Epithelial cell of proximal tubule (primary cell): ENCODE measurements around the gene ZDHHC11B. TPM values are rescaled to one million over a fixed set of nuclear protein-coding genes. Genes with fewer than 3 reads are reported as not detected.

Experiments
- DNase-seq: peaks from one replicate; pipeline ENCODE4 v3.0.0-alpha.2; 2011; ENCODE audit warnings: low read depth
- H3K4me3 ChIP-seq: 2 replicates; pipeline ENCODE4 v1.5.1; 2011; ENCODE audit warnings: low read depth, mild to moderate bottlenecking, low read length
- total RNA-seq: library from RNA; depleted of rRNA; stranded (reverse); fragments of >200 nt; gene quantifications from 2 replicates; pipeline ENCODE4 v1.2.3, GENCODE V29; 2015
- TF ChIP-seq, protein P1 (sequence below): conservative IDR thresholded peaks from 2 replicates; pipeline ENCODE4 v1.5.1; 2012; ENCODE audit warnings: low read depth, mild to moderate bottlenecking, low read length

The ZDHHC11B gene
- total RNA-seq, 1 donor from 2014 or later: not detected

DNA sequence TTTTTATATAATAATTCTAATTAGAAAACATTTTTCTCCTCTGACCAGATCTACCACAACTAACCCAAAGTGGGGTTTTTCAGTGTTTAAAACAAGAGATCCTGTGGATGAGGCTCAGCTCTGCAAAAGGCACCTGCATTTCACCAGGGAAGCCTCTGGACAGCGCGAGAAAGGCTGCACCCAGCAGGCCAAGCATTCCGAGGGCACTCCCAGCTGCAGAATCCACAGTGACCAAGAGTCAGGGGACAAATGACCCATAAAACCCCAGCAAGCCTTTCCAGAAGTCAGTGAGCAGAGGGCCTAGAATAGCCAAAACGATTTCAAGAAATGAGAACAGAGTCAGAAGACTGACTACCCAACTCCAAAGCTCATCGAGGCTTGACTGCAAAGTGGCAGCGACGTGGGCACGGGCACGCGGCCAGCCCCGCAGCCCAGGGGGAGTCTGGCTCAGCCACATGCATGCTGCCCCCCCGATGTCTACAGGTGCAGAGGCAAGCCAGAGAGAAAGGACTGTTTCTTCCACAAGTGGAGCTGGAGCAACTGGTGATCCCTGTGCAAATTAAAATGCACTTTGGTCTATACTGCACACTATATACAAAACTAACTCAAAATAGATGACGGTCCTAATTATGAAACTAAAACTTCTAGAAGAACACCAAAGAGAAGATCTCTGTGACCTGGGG is 117.6 kb downstream of the ZDHHC11B start:
- DNase-seq: no peak
- TF ChIP-seq, protein P1, sequence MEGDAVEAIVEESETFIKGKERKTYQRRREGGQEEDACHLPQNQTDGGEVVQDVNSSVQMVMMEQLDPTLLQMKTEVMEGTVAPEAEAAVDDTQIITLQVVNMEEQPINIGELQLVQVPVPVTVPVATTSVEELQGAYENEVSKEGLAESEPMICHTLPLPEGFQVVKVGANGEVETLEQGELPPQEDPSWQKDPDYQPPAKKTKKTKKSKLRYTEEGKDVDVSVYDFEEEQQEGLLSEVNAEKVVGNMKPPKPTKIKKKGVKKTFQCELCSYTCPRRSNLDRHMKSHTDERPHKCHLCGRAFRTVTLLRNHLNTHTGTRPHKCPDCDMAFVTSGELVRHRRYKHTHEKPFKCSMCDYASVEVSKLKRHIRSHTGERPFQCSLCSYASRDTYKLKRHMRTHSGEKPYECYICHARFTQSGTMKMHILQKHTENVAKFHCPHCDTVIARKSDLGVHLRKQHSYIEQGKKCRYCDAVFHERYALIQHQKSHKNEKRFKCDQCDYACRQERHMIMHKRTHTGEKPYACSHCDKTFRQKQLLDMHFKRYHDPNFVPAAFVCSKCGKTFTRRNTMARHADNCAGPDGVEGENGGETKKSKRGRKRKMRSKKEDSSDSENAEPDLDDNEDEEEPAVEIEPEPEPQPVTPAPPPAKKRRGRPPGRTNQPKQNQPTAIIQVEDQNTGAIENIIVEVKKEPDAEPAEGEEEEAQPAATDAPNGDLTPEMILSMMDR: no peak
- no peak overlapping the region for H3K4me3 ChIP-seq

DNA sequence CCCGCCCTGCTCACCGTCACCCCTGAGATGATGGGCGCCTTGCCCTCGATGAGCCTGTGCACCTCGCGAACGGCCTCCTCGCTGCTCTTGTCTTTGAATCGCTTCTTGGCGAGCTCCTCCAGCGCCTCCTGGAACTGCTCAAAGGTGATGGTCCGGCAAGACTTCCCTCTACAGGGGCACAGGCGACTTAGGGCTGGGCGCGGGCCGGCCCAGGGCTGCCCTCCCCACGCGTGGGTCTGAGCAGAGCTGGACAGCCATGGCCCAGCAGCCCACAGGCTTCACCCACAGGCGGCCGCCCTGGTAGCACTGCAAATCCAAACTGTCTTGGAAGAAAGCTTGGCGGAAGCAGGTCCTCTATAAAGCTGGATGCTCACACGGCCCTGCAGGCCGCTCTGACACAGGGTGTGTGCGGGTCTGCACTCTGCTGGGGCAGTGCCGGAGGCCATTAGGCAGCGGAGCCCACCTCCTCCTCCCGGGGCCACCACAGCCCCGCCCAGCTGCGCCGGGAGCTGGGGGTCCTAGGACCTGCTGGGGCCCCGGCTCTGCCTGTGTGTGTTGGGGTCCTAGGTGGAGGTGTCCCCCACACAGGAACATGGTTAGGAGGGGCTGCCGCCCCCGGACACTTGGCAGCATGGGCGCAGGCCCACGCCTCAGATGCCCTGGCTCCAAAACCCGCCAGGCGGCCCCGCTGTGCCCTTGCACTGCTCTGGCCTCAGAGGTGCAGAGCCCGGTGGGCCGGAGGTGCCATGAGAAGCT is 118.4 kb downstream of the ZDHHC11B start:
- no peak for DNase-seq
- TF ChIP-seq, protein P1: no peak
- no peak overlapping the region for H3K4me3 ChIP-seq

GRCh38 chr5:665541-665955 is 119.0 kb downstream of the ZDHHC11B start:
- TF ChIP-seq, protein P1: no peak
- no peak for DNase-seq
- no peak overlapping the region for H3K4me3 ChIP-seq

DNA sequence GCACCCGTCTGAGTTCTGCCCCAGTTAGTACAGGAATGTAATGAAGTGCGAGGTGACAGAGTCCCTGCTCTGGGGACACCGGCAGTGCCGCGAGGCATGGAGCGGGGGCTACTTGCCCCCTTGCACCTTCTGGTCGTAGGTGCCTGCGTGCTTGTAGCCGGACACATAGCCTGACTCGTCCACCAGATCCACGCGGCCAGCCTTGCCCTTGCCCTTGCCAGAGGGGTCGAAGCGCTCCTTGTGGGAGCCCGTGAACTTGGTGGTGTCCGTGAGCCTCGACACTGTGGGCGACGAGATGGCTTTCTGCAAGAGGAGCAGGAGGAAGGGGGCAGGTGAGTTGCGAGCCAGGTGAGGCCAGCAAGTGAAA is 119.6 kb downstream of the ZDHHC11B start:
- H3K4me3 ChIP-seq: no peak overlapping the region
- no peak for DNase-seq
- TF ChIP-seq, protein P1: no peak

- DNase-seq: no peak
- TF ChIP-seq, protein P1: no peak
- H3K4me3 ChIP-seq: no peak overlapping the region
These were observed 120.1 kb downstream of the ZDHHC11B start for GRCh38 chr5:664343-664993.

- DNase-seq: no peak
- TF ChIP-seq, protein P1: no peak
- H3K4me3 ChIP-seq: no peak overlapping the region
These were observed 120.8 kb downstream of the ZDHHC11B start for GRCh38 chr5:663436-664342.
